Keratinocyte (primary cell): ENCODE data around the gene MERTK.

Experiments
- EZH2 ChIP-seq: IDR thresholded peaks from one replicate; pipeline ENCODE4 v1.6.1; 2012; ENCODE audit warnings: inconsistent platforms, mild to moderate bottlenecking, low read length, moderate library complexity
- TF ChIP-seq, protein P1 (sequence below), 3 experiments: IDR thresholded peaks in 1 of 3; conservative IDR thresholded peaks in 1 of 3; optimal IDR thresholded peaks in 1 of 3; 2 replicates in 2 of 3; 3 replicates in 1 of 3; pipeline versions ENCODE3 to v1.5.1; 2011; ENCODE audit warnings: low read length in 3 of 3, mild to moderate bottlenecking in 3 of 3, moderate library complexity in 2 of 3, control low read depth in 1 of 3, inconsistent platforms in 1 of 3; ENCODE audit not compliant: insufficient read depth in 2 of 3; ENCODE audit errors: extremely low read depth in 1 of 3

GRCh38 chr2:112073875-112074274 lies 175.5 kb downstream of the MERTK start:
- TF ChIP-seq, protein P1, sequence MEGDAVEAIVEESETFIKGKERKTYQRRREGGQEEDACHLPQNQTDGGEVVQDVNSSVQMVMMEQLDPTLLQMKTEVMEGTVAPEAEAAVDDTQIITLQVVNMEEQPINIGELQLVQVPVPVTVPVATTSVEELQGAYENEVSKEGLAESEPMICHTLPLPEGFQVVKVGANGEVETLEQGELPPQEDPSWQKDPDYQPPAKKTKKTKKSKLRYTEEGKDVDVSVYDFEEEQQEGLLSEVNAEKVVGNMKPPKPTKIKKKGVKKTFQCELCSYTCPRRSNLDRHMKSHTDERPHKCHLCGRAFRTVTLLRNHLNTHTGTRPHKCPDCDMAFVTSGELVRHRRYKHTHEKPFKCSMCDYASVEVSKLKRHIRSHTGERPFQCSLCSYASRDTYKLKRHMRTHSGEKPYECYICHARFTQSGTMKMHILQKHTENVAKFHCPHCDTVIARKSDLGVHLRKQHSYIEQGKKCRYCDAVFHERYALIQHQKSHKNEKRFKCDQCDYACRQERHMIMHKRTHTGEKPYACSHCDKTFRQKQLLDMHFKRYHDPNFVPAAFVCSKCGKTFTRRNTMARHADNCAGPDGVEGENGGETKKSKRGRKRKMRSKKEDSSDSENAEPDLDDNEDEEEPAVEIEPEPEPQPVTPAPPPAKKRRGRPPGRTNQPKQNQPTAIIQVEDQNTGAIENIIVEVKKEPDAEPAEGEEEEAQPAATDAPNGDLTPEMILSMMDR (optimal IDR thresholded peaks at IDR 0.05 in 1 of 3, IDR thresholded peaks at IDR 0.05 in 1 of 3, conservative IDR thresholded peaks at IDR 0.05 in 1 of 3; ENCODE audit: extremely low read depth in 1 of 3, insufficient read depth in 2 of 3, low read length in 3 of 3), result no peak
- no peak for TF ChIP-seq EZH2
